NCI-H187 (cell line): ENCODE measurements around the gene CARD14.
"Not testable (repeated sequence)": the region's sequence is repeated elsewhere in the genome, so short reads cannot be mapped to it uniquely, and the experiment has no call there.

Experiments used
- DNase-seq, 2 experiments: peaks; one replicate each; lab custom pipeline; 2025; lab: John Stamatoyannopoulos, UW

The CARD14 gene

GRCh38 chr17:80147035-80147822 lies 22.6 kb upstream of the CARD14 start, which contains the start of gene EIF4A3:
Gene EIF4A3, minus strand, starts transcription at chr17:80147128. Its CDS starts 167 bp downstream, at chr17:80146961.
- DNase-seq, result peak; percentile 89 to 99

GRCh38 chr17:80151333-80151732 lies 18.5 kb upstream of the CARD14 start:
- no peak for DNase-seq

- DNase-seq, result no peak
Observed at GRCh38 chr17:80152081-80152702, 17.6 kb upstream of the CARD14 start.

- no peak for DNase-seq
Observed at GRCh38 chr17:80153004-80153403, 16.8 kb upstream of the CARD14 start.

GRCh38 chr17:80154166-80154565 lies 15.7 kb upstream of the CARD14 start:
- DNase-seq, result no peak

GRCh38 chr17:80155600-80155999 lies 14.2 kb upstream of the CARD14 start:
- not testable (repeated sequence) for DNase-seq

- DNase-seq, result no peak
Observed at GRCh38 chr17:80158846-80159245, 11.0 kb upstream of the CARD14 start.

- DNase-seq, result no peak
Observed at GRCh38 chr17:80160536-80160935, 9.3 kb upstream of the CARD14 start.

GRCh38 chr17:80163336-80163735 lies 6.5 kb upstream of the CARD14 start:
- no peak for DNase-seq

GRCh38 chr17:80164185-80164584 lies 5.6 kb upstream of the CARD14 start:
- no peak for DNase-seq

GRCh38 chr17:80166446-80166845 lies 3.4 kb upstream of the CARD14 start:
- no peak for DNase-seq

- DNase-seq, result no peak
Observed at GRCh38 chr17:80168371-80168770, 1.5 kb upstream of the CARD14 start.

GRCh38 chr17:80169107-80169506 lies 723 bp upstream of the CARD14 start:
- no peak for DNase-seq

GRCh38 chr17:80171681-80172080 lies 1.9 kb downstream of the CARD14 start:
- DNase-seq, result no peak

GRCh38 chr17:80173126-80173525 lies 3.3 kb downstream of the CARD14 start:
- DNase-seq, result no peak

GRCh38 chr17:80173916-80174315 lies 4.1 kb downstream of the CARD14 start:
- DNase-seq, result no peak

GRCh38 chr17:80176757-80177156 lies 6.9 kb downstream of the CARD14 start:
- no peak for DNase-seq

GRCh38 chr17:80177986-80178595 lies 8.3 kb downstream of the CARD14 start:
- DNase-seq, result no peak

- no peak for DNase-seq
Observed at GRCh38 chr17:80180192-80180591, 10.4 kb downstream of the CARD14 start.

- no peak for DNase-seq
Observed at GRCh38 chr17:80181431-80181830, 11.6 kb downstream of the CARD14 start.

- DNase-seq, result no peak
Observed at GRCh38 chr17:80182118-80182844, 12.5 kb downstream of the CARD14 start.

GRCh38 chr17:80182845-80183223 lies 13.0 kb downstream of the CARD14 start:
- no peak for DNase-seq
